Upper lobe of left lung (tissue), 4 donors: ENCODE results near the gene CCNB3.

Experiments
- CTCF ChIP-seq, 6 experiments: fragments of 450-650 bp in 4 of 6; fragments of 200-600 bp in 2 of 6; sonication (generic) in 2 of 6; IDR thresholded peaks; one replicate each; pipeline ENCODE4 v1.5.1; 2016 to 2019; ENCODE audit warnings: antibody characterized with exemption in 6 of 6
- EP300 ChIP-seq, 4 donors: sonication (generic); formaldehyde crosslinking; IDR thresholded peaks; one replicate each; pipeline ENCODE4 v1.5.1; 2017; ENCODE audit warnings: antibody characterized with exemption in 4 of 4, control low read depth in 2 of 4
- POLR2A ChIP-seq, 4 donors: fragments of 450-650 bp; IDR thresholded peaks; one replicate each; pipeline ENCODE4 v1.5.1; 2016 to 2017; ENCODE audit warnings: antibody characterized with exemption in 4 of 4, mild to moderate bottlenecking in 2 of 4

- no peak for TF ChIP-seq EP300 (IDR thresholded peaks at IDR 0.05)
- no peak for TF ChIP-seq POLR2A (IDR thresholded peaks at IDR 0.05)
- TF ChIP-seq CTCF (IDR thresholded peaks at IDR 0.05), result no peak
Measured at GRCh38 chrX:50206753-50207152, 2.2 kb downstream of the CCNB3 start.
